NCI-H2196 (cell line): ENCODE results near the gene CCDC12.
A peak's percentile ranks its signal among the peaks of the same experiment; 100 is the strongest.

Source experiments
- DNase-seq: peaks from one replicate; lab custom pipeline; 2025; ENCODE audit not compliant: unreplicated experiment; lab: John Stamatoyannopoulos, UW

Gene CCDC12

GRCh38 chr3:46895761-46896160 is 80.8 kb downstream of the CCDC12 start:
- no peak for DNase-seq

- peak; percentile 27 for DNase-seq
These were observed 81.3 kb downstream of the CCDC12 start for GRCh38 chr3:46895204-46895660.

DNA sequence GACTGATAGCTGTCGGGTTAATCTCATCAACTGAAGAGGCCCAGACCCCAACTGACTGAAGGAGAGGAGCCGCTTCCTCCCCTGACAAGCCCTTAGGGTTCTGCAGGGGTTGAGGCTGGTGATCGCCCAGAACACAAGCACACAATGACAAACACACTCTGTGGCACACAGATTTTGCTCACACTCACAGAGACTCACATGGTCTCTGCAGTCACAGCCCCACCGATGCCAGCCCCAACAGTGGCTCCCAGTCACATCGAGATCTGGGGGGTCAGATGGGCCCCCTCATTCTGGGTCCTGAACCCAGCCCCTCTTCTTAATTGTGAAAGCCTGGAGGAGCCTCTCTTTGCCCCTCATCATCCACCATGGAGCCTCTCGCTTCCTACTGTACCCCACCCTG is 82.3 kb downstream of the CCDC12 start:
- no peak for DNase-seq

DNA sequence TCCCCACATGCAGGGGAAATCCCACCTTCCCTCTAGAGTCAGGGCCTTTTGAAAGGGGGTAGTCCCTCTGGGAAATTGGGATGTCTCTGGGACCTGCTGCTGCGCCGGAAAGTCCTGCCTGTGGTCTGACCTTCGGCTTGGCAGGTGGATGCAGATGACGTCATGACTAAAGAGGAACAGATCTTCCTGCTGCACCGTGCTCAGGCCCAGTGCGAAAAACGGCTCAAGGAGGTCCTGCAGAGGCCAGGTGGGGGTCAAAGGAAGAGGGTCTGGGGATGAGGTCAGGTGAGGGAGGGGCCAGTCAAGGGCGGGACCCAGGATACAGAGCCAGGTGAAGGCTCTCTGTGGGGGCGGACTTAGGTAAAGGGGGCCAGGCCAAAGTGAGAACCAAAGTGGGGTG is 82.8 kb downstream of the CCDC12 start:
- no peak for DNase-seq

DNA sequence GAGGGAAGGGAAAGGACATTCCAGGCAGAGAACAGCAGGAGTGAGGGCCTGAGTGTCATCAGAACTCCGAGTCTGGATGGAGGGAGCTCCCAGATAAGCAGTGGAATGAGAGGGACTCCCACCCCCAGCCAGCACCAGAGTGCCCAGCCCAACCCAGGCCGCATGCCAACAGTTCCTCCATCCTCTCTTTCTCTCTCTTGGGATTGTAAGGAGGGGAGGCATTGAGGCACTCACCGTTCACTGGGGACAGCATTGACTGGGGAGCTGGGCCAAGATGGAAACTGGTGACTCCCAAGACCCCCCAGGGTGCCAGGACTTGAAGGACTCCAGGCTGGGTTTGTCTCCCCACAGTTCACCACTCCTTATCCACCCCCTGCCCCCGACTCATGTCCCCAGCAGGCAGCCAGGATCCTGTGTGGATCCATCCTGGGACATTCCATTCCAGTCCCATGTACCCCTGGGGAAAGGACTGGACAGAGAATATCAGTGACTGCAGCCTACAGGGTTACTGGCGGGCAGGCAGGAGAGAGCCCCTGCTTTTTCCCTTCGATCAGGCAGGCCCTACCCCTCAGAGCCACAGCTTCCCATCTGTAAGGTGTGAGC is 83.3 kb downstream of the CCDC12 start:
- no peak for DNase-seq

- peak; percentile 80 for DNase-seq
These were observed 84.0 kb downstream of the CCDC12 start for GRCh38 chr3:46892285-46893145.

DNA sequence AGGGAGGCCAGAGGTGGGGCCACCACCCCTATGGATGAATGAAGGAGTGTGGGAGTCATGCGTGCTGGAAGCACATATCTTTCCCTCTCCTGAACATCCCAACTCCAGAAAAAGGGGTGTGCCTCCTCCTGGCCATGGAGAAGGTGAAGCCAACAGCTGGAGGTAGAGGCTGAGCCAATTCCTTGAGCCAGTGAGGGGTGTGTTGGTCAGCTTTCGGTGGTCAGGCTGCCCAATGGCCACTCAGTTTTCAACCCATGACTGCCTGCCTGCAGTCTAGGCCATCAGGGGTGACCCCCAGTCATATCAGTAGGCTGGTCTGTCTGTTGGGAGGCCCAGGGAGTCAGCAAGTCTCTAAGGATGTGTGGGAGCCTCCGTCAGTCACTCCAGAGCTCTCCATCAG is 85.4 kb downstream of the CCDC12 start:
- no peak for DNase-seq

- DNase-seq = no peak
These were observed 86.4 kb downstream of the CCDC12 start for GRCh38 chr3:46890132-46890531.

DNA sequence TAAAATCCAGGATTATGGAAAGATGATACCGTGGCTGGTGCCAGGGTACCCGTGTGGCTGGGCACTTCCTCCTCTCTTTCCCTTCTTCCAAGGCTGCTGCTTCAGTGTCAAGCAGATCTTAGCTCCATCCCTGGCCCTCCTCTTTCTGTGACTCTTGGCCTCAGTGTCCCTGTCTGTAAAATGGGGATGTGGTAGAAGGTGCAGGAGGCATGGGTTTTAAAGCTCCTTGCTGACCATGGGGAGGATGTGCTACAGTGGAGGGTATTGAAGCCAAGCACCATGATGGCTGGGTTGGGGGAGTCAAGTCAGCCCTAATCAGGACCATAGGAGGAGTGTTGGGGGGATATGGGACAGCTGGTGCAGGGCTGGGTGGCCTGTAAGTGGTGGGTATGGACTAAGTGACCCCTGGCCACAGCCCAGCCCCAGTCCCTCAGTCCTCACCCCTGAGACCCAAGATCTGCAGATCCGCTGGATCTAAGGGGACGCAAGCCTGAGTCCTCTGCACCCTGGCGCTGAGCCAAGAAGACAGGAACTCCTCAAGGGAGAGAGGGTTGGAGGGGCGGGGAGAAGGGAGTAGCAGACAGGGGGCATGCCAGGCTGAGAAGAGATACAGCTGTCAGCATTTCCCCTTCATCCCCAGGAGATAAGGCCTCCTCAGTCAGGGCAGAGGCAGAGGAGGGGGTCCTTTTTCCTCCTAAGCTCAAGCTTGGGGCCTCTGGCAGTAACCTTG is 87.0 kb downstream of the CCDC12 start:
- DNase-seq = no peak

- no peak for DNase-seq
These were observed 87.8 kb downstream of the CCDC12 start for GRCh38 chr3:46888705-46889104.

- DNase-seq = no peak
These were observed 88.5 kb downstream of the CCDC12 start for GRCh38 chr3:46887980-46888494.

DNA sequence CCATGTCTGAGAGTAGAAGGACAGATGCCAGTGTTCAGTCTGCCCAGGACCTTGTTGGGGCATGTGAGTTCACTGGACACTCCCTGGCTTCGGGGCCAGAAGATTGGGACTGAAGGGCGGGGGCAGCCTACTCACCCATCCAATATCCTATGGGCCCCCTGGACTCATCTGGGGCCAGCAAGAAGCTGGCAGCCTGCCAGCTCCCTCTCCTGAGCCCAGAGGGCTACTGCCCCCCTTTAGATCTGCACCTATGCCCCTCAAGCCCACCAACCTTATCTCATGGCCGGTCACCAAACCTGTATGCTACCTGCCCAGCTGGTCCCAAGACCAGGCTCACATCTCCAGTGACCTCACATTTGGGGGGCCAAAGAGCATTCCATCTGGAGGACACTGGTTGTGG is 90.9 kb downstream of the CCDC12 start:
- no peak for DNase-seq

- DNase-seq = no peak
These were observed 91.6 kb downstream of the CCDC12 start for GRCh38 chr3:46884929-46885328.

DNA sequence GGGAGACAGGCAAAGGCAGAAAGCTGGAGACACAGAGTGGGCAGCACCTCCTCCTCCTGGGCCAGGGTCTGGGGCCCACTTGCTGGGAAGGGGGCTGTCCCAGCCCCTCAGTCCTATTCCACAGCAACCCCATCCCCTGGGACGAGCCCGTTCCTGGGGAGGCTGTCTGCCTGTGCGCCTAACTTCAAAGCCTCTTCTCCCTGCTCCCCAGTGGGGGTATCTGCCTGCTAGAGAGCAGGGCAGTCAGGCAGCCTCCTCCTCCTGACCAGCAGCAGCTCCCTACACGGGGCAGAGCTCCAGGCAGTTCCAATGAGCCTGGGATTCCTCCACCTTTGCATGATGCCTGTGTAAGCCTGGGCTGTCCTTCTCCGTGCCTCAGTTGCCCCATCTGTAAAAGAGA is 92.1 kb downstream of the CCDC12 start:
- no peak for DNase-seq

GRCh38 chr3:46883830-46884185 is 92.7 kb downstream of the CCDC12 start:
- DNase-seq = no peak

GRCh38 chr3:46883054-46883829 is 93.3 kb downstream of the CCDC12 start:
- DNase-seq = no peak

- no peak for DNase-seq
These were observed 94.0 kb downstream of the CCDC12 start for GRCh38 chr3:46882377-46883053.

DNA sequence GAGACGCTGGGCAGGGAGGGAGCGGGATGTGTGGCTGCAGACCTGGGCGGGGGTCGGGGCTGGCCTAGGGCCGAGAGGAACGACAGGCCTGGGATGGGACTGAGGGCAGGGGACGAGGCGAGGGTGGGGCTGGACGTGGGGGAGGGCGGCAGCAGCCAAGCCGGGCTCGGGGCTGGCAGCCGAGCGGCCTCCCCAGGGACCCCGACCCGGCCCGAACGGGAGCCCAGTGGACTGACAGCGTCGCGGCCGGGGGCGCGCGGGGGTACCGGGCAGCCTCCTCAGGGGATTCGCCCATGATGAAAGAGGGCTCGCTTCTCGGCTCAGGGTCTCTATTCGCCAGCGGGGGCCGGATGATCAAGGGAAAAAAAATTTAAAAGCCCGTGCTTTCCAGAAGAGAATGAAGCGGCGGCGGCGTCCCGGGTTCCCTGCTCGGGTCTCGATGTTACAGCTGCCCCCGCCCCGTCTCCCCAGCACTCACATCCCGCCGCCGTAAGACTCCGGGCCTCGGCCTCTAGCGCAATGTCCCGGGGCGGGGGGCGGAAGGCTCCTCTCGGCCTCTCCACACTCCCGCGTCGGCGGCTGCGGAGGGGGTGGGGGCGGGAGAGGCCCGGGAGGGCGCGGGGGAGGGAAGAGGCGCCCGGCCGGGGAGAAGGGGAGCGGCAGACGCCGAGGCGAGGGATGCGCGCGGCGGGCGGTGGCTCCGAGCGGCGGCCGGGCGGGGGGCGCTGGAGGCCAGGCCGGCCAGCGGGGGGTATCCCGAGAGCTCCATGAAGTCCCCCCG is 94.8 kb downstream of the CCDC12 start:
- DNase-seq = no peak

DNA sequence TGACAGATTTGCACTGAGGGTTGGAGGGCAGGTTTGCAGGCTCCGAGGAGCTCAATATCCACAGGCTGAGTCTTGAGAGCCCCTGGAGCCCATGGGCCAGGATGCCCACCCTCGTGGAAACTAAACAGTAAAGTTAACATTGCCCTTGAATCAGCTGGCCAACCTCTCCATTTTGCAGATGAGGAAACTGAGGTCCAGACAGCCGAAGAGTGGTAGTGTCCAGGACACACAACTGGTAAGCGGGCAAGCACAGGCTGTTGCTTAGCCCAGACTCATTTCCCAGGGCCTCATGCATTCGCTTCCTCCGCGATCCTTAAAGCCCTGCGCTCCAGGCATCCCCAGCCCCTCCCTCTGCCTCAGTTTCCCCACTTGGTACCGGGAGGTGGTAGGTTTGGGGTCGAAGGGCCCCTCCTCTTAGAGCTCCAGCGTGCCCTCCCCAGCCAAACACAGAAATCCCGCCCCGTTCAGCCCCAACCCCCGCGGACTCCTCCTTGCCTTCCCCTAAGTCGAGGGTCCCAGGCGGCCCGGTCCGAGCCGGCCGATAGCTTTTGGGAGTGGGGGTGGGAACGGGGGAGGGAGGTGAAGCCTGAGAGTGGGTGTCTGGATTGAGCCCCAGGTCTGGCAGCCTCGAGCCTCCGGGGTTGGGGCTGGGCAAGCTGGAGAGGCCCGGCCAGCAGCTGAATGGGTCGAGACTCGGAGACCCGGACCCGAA is 95.5 kb downstream of the CCDC12 start:
- DNase-seq = no peak
